Nephron (organoid): ENCODE measurements around the gene JAKMIP1.
A peak's percentile ranks its signal among the peaks of the same experiment; 100 is the strongest.
"Not testable (repeated sequence)": the region's sequence is repeated elsewhere in the genome, so short reads cannot be mapped to it uniquely, and the experiment has no call there.

Experiments
- H3K27ac Mint-ChIP-seq, 3 experiments: 2 replicates each; pipeline ENCODE4 v1.8.0; 2020; ENCODE audit warnings: mixed read lengths in 3 of 3, mild to moderate bottlenecking in 2 of 3, moderate library complexity in 1 of 3
- H3K27me3 Mint-ChIP-seq: 2 replicates; pipeline ENCODE4 v1.8.0; 2021; ENCODE audit warnings: low read depth, mild to moderate bottlenecking, moderate library complexity, mixed read lengths
- H3K36me3 Mint-ChIP-seq: 2 replicates; pipeline ENCODE4 v1.8.0; 2020; ENCODE audit warnings: low read depth, mixed read lengths
- H3K4me1 Mint-ChIP-seq: 2 replicates; pipeline ENCODE4 v1.8.0; 2020; ENCODE audit warnings: mixed read lengths
- H3K4me3 Mint-ChIP-seq, 3 experiments: 2 replicates each; pipeline ENCODE4 v1.8.0; 2020; ENCODE audit warnings: mild to moderate bottlenecking in 3 of 3, mixed read lengths in 3 of 3, moderate library complexity in 2 of 3
- H3K9me3 Mint-ChIP-seq: 2 replicates; pipeline ENCODE4 v1.8.0; 2020; ENCODE audit warnings: mixed read lengths
- TF ChIP-seq, protein P1 (sequence below), 3 experiments: fragments of 200-600 bp; sonication (generic); IDR thresholded peaks; one replicate each; pipeline ENCODE4 v1.5.0; 2021; ENCODE audit warnings: antibody characterized with exemption in 3 of 3; ENCODE audit not compliant: unreplicated experiment in 3 of 3

The JAKMIP1 gene

DNA sequence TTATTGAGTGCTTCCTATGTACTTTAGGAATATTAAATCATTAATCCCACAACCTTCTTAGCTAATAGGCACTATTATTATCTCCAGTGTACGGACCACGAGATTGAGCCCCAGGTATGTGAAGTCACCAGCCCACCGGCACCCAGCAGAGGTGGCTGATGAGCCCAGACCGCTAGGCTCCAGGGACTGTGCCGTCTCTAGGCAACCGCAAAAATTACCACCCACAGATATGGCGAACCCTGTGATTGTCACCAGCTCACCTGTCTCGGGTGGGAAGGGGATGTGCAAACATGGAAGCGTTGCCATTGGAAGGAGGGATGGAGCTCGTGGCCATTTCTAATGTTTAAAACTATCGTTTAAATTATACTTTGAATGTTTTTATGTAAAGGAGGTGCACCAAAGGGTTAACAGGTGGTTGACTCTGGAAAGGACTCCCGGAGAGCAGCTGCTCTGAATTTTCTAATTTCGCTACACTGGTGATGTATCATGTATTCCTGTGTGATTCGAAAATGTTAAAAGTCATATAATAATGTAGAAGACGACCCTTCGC, 21.0 kb upstream of the JAKMIP1 start:
- Mint-ChIP-seq H3K4me3 (peak overlapping the region; percentile 71 to 79 (median 78)), H3K27me3 (peaks cover 83% of the 10 kb centered on the region), H3K9me3 (peaks cover 7% of the 10 kb centered on the region), H3K36me3 (no peaks in the 10 kb centered on the region), H3K4me1 (peaks cover 5% of the 10 kb centered on the region), H3K27ac (no peak overlapping the region)
- TF ChIP-seq, protein P1, sequence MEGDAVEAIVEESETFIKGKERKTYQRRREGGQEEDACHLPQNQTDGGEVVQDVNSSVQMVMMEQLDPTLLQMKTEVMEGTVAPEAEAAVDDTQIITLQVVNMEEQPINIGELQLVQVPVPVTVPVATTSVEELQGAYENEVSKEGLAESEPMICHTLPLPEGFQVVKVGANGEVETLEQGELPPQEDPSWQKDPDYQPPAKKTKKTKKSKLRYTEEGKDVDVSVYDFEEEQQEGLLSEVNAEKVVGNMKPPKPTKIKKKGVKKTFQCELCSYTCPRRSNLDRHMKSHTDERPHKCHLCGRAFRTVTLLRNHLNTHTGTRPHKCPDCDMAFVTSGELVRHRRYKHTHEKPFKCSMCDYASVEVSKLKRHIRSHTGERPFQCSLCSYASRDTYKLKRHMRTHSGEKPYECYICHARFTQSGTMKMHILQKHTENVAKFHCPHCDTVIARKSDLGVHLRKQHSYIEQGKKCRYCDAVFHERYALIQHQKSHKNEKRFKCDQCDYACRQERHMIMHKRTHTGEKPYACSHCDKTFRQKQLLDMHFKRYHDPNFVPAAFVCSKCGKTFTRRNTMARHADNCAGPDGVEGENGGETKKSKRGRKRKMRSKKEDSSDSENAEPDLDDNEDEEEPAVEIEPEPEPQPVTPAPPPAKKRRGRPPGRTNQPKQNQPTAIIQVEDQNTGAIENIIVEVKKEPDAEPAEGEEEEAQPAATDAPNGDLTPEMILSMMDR (IDR thresholded peaks at IDR 0.05; ENCODE audit: unreplicated experiment in 3 of 3) = no peak

GRCh38 chr4:6217716-6218381, 17.5 kb upstream of the JAKMIP1 start:
- Mint-ChIP-seq H3K4me3 (no peak overlapping the region), H3K4me1 (peaks cover 5% of the 10 kb centered on the region), H3K27ac (no peak overlapping the region), H3K36me3 (no peaks in the 10 kb centered on the region), H3K27me3 (peaks cover 67% of the 10 kb centered on the region), H3K9me3 (peaks cover 7% of the 10 kb centered on the region)
- TF ChIP-seq, protein P1 (IDR thresholded peaks at IDR 0.05; ENCODE audit: unreplicated experiment in 3 of 3) = no peak

GRCh38 chr4:6216588-6216987, 16.2 kb upstream of the JAKMIP1 start:
- no peak overlapping the region for H3K4me3 Mint-ChIP-seq
- peaks cover 5% of the 10 kb centered on the region for H3K4me1 Mint-ChIP-seq
- H3K27ac Mint-ChIP-seq = no peak overlapping the region
- peaks cover 62% of the 10 kb centered on the region for H3K27me3 Mint-ChIP-seq
- TF ChIP-seq, protein P1 (IDR thresholded peaks at IDR 0.05; ENCODE audit: unreplicated experiment in 3 of 3) = no peak
- peaks cover 5% of the 10 kb centered on the region for H3K9me3 Mint-ChIP-seq
- H3K36me3 Mint-ChIP-seq = no peaks in the 10 kb centered on the region

DNA sequence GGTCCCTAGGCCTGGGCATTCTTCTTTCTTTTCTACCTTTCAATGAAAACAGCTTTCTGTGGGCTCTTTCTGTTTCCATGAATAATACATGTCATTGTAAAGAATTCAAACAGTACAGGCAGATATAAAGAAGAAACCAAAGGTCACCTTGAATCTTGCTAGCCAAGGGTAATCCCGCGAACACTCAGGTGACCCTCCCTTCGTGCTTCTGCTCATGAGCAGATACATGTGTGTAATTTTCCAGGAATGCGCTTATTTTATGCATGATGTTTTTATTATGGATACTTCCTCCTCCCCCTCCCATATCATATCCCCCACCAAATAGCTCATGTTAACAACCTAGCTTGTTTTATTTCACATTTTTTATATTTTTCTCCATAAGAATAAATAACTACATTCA, 9.6 kb upstream of the JAKMIP1 start:
- Mint-ChIP-seq H3K27ac (no peak overlapping the region), H3K4me3 (no peak overlapping the region), H3K9me3 (no peaks in the 10 kb centered on the region), H3K4me1 (no peaks in the 10 kb centered on the region), H3K36me3 (no peaks in the 10 kb centered on the region), H3K27me3 (peaks cover 51% of the 10 kb centered on the region)
- TF ChIP-seq, protein P1 (IDR thresholded peaks at IDR 0.05; ENCODE audit: unreplicated experiment in 3 of 3) = no peak

GRCh38 chr4:6209291-6209690, 8.9 kb upstream of the JAKMIP1 start:
- H3K4me1 Mint-ChIP-seq, H3K27ac Mint-ChIP-seq, H3K36me3 Mint-ChIP-seq, H3K4me3 Mint-ChIP-seq, H3K9me3 Mint-ChIP-seq: not testable (repeated sequence)
- peaks cover 53% of the 10 kb centered on the region for H3K27me3 Mint-ChIP-seq

DNA sequence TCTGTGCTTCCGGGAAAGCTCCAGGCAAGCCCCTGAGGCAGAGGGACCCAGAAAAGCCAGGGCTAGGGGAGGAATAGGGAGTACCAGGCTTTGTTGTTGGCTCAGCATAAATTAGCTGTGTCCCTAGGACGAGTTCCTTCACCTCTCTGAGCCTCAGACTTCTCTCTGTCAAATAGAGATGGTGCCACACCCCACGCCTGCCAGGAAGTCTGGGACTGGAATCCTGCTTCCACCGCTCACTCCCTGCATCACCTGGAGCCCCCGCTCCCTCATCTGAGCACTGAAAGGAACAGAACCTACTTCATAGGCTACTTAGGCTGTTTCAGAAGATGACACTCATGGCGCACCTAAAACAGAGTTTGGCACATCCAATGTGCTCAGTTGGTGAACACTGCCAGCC, 8.1 kb upstream of the JAKMIP1 start:
- Mint-ChIP-seq H3K9me3 (no peaks in the 10 kb centered on the region), H3K4me3 (no peak overlapping the region), H3K4me1 (no peaks in the 10 kb centered on the region), H3K27me3 (peaks cover 55% of the 10 kb centered on the region), H3K27ac (no peak overlapping the region), H3K36me3 (no peaks in the 10 kb centered on the region)
- TF ChIP-seq, protein P1 (IDR thresholded peaks at IDR 0.05; ENCODE audit: unreplicated experiment in 3 of 3) = no peak
